HCT116 (cell line): ENCODE data around the gene MIF.

ENCODE experiments used
- CBX3 ChIP-seq: IDR thresholded peaks from 2 replicates; pipeline ENCODE4 v1.6.1; 2012; ENCODE audit warnings: low read depth
- EZH2 ChIP-seq: fragments of 200-600 bp; sonication (generic); IDR thresholded peaks from 2 replicates; pipeline ENCODE4 v1.6.1; 2017; ENCODE audit warnings: antibody characterized with exemption, mixed run types
- EZH2phosphoT487 ChIP-seq: fragments of 200-600 bp; IDR thresholded peaks from 2 replicates; pipeline ENCODE4 v1.6.1; 2018; ENCODE audit warnings: antibody characterized with exemption, borderline replicate concordance
- POLR2A ChIP-seq: IDR thresholded peaks from 2 replicates; pipeline ENCODE4 v1.7.0; 2011; ENCODE audit warnings: borderline replicate concordance; ENCODE audit not compliant: insufficient read depth, insufficient read length; ENCODE audit errors: extremely low read depth
- POLR2AphosphoS5 ChIP-seq: IDR thresholded peaks from 2 replicates; pipeline ENCODE4 v1.6.1; 2011; ENCODE audit warnings: mild to moderate bottlenecking, low read depth, low read length, moderate library complexity
- RAD21 ChIP-seq: IDR thresholded peaks from 2 replicates; pipeline ENCODE4 v1.6.1; 2012; ENCODE audit warnings: low read depth, mild to moderate bottlenecking
- SIN3A ChIP-seq: IDR thresholded peaks from 2 replicates; pipeline ENCODE4 v1.6.1; 2012; ENCODE audit warnings: low read depth
- YY1 ChIP-seq: IDR thresholded peaks from 2 replicates; pipeline ENCODE4 v1.6.1; 2011; ENCODE audit warnings: low read length, low read depth, moderate library complexity, mild to moderate bottlenecking; ENCODE audit not compliant: insufficient replicate concordance; ENCODE audit errors: extremely low read depth
- ZNF274 ChIP-seq: fragments of 200-500 bp; sonication (Bioruptor generic); IDR thresholded peaks from 2 replicates; pipeline ENCODE4 v1.6.1; 2014; ENCODE audit warnings: mild to moderate bottlenecking, low read depth, low read length, inconsistent platforms
- TF ChIP-seq, protein P1 (sequence below): IDR thresholded peaks from 2 replicates; pipeline ENCODE4 v1.6.1; 2012
- TF ChIP-seq, protein P2 (sequence below), 3 experiments: fragments of 200-600 bp in 1 of 3; sonication (generic) in 1 of 3; IDR thresholded peaks in 2 of 3; conservative IDR thresholded peaks in 1 of 3; 2 replicates each; pipeline ENCODE4 v1.5.1; 2012 to 2017; ENCODE audit warnings: low read depth in 2 of 3, low read length in 2 of 3, antibody characterized with exemption in 1 of 3, borderline replicate concordance in 1 of 3, control low read depth in 1 of 3, mild to moderate bottlenecking in 1 of 3, mixed read lengths in 1 of 3, mixed run types in 1 of 3, moderate library complexity in 1 of 3; ENCODE audit not compliant: insufficient read depth in 1 of 3
- TF ChIP-seq, protein P3 (sequence below): IDR thresholded peaks from 2 replicates; pipeline ENCODE4 v1.6.1; 2011; ENCODE audit warnings: mild to moderate bottlenecking, low read length, moderate library complexity; ENCODE audit not compliant: insufficient replicate concordance; ENCODE audit errors: extremely low read depth
- TF ChIP-seq, protein P4 (sequence below): IDR thresholded peaks from 2 replicates; pipeline ENCODE4 v1.6.1; 2012; ENCODE audit warnings: low read depth

DNA sequence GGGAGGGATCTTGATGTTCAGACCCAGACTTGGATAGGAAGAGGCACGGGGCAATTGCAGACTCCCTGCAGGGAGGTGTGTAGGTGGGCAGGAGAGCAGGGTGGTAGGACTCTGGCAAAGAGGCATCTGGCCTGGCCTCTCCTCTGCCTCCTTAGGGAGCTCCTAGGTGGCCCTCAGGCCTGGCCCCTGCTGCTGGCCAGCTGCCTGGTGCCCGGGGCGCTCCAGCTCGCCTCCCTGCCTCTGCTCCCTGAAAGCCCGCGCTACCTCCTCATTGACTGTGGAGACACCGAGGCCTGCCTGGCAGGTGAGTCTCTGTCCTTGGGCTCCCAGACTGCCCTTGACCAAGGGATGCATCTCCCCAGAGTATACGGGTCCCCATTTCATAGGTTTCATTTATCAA, 16.6 kb upstream of the MIF start:
- no peak for TF ChIP-seq CBX3
- TF ChIP-seq ZNF274, result no peak
- TF ChIP-seq, protein P1, sequence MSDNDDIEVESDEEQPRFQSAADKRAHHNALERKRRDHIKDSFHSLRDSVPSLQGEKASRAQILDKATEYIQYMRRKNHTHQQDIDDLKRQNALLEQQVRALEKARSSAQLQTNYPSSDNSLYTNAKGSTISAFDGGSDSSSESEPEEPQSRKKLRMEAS, result no peak
- no peak for TF ChIP-seq SIN3A
- TF ChIP-seq EZH2phosphoT487, result no peak
- TF ChIP-seq POLR2A, result no peak
- TF ChIP-seq, protein P2, sequence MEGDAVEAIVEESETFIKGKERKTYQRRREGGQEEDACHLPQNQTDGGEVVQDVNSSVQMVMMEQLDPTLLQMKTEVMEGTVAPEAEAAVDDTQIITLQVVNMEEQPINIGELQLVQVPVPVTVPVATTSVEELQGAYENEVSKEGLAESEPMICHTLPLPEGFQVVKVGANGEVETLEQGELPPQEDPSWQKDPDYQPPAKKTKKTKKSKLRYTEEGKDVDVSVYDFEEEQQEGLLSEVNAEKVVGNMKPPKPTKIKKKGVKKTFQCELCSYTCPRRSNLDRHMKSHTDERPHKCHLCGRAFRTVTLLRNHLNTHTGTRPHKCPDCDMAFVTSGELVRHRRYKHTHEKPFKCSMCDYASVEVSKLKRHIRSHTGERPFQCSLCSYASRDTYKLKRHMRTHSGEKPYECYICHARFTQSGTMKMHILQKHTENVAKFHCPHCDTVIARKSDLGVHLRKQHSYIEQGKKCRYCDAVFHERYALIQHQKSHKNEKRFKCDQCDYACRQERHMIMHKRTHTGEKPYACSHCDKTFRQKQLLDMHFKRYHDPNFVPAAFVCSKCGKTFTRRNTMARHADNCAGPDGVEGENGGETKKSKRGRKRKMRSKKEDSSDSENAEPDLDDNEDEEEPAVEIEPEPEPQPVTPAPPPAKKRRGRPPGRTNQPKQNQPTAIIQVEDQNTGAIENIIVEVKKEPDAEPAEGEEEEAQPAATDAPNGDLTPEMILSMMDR (IDR thresholded peaks at IDR 0.05 in 2 of 3, conservative IDR thresholded peaks at IDR 0.05 in 1 of 3; ENCODE audit: borderline replicate concordance in 1 of 3, insufficient read depth in 1 of 3, low read depth in 2 of 3, low read length in 2 of 3), result no peak
- TF ChIP-seq RAD21, result no peak
- TF ChIP-seq, protein P3, sequence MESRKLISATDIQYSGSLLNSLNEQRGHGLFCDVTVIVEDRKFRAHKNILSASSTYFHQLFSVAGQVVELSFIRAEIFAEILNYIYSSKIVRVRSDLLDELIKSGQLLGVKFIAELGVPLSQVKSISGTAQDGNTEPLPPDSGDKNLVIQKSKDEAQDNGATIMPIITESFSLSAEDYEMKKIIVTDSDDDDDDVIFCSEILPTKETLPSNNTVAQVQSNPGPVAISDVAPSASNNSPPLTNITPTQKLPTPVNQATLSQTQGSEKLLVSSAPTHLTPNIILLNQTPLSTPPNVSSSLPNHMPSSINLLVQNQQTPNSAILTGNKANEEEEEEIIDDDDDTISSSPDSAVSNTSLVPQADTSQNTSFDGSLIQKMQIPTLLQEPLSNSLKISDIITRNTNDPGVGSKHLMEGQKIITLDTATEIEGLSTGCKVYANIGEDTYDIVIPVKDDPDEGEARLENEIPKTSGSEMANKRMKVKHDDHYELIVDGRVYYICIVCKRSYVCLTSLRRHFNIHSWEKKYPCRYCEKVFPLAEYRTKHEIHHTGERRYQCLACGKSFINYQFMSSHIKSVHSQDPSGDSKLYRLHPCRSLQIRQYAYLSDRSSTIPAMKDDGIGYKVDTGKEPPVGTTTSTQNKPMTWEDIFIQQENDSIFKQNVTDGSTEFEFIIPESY, result no peak
- no peak for TF ChIP-seq POLR2AphosphoS5
- no peak for TF ChIP-seq EZH2
- TF ChIP-seq, protein P4, sequence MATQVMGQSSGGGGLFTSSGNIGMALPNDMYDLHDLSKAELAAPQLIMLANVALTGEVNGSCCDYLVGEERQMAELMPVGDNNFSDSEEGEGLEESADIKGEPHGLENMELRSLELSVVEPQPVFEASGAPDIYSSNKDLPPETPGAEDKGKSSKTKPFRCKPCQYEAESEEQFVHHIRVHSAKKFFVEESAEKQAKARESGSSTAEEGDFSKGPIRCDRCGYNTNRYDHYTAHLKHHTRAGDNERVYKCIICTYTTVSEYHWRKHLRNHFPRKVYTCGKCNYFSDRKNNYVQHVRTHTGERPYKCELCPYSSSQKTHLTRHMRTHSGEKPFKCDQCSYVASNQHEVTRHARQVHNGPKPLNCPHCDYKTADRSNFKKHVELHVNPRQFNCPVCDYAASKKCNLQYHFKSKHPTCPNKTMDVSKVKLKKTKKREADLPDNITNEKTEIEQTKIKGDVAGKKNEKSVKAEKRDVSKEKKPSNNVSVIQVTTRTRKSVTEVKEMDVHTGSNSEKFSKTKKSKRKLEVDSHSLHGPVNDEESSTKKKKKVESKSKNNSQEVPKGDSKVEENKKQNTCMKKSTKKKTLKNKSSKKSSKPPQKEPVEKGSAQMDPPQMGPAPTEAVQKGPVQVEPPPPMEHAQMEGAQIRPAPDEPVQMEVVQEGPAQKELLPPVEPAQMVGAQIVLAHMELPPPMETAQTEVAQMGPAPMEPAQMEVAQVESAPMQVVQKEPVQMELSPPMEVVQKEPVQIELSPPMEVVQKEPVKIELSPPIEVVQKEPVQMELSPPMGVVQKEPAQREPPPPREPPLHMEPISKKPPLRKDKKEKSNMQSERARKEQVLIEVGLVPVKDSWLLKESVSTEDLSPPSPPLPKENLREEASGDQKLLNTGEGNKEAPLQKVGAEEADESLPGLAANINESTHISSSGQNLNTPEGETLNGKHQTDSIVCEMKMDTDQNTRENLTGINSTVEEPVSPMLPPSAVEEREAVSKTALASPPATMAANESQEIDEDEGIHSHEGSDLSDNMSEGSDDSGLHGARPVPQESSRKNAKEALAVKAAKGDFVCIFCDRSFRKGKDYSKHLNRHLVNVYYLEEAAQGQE, result no peak
- TF ChIP-seq YY1, result no peak
